IPS DF 19.7 (cell line): ENCODE results near the gene REG3G.

Source experiments
- DNase-seq: peaks from one replicate; pipeline ENCODE4 v3.0.0-alpha.2; 2013; ENCODE audit warnings: low read depth, low spot score

The REG3G gene

DNA sequence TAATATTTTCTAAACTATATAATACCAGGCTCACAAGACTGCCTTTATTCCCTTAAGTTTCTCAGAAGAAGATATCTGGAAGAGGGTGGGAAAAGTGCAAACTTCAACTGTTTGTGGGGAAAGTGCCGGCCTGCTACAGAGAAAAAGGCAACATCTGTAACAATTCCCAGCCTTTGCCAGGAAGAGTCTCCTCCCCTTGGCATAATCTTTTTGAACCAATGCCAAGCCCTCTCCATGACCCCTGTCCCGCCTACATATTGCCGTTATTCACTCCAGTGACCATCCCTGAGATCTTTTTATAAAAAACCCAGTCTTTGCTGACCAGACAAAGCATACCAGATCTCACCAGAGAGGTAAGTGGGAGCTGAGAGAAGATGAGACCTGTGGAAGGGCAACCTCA lies at the start of gene REG3G:
Gene REG3G (plus strand): TSS at position 282 of the 400 bp plus-strand sequence. CDS start 392 bp downstream, outside the sequence.
- DNase-seq = no peak

- no peak for DNase-seq
These were observed 47.8 kb upstream of the REG3G start for GRCh38 chr2:78977661-78978145.

DNA sequence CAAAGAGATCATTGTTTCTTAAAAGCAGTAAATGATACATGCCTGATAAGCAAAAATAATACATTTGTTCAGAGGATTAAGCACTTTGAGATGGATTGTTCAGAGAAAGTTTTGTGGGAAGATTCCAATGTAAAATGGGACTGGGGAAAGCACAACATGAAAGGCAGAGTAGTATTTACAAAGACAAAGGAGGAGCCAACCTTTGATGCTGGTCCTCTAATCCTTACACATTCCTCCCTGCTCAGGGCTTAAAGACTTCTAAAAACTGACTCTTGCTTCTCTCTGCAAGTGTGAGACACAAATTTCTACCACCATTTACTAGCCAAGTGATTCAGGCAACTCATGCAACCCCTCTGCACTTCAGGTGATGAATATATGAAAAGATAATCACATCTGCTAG lies 47.2 kb upstream of the REG3G start:
- no peak for DNase-seq

DNA sequence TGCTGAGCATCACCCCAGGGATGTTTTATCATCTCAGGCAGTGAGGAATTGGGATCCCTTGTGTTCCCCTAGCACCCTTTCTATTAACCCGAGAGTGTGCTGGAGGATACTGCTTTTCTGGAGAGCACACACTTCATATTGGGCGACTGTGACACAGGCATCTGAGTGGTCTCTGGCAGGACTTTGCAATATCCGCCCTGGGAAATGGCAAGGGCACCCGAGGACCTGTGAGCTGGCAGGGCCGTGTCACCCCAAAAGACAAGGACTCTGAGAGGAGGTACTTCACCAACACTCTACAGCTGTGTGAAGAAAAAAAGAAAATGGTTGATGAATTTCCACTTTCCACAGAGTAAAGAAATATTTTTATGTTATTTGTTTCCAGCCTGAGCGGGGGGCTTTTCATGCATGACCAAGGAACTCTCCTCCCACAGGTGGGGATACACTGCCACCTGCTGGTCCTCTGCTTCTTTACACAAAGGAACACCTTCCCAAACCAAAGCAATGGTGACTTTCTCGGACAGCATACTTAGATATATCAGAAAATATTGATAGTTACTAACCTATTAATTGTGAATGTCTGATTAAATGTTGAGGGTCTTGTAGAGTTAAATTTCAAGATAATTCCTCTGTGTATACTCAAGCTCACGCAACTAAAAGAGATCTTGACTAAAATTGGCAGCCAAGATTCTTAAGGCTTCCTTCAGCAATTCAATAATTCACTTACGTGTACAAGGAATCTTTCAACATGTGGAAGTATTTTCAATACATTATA lies 45.9 kb upstream of the REG3G start:
- DNase-seq = no peak

DNA sequence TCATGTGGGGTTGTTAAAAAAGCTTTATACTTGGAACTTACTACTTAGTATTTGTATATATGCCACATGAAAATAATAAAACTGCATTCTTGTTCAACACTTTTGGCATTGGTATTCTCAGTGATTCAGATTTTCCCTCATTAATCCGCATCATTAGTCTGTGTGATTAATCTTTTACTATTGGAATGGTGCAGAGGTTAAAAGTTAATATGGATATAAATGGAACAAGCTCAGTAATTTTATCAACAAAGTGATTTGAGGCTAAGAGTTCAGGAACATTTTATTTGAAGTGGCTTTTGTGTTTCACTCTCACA lies 45.4 kb upstream of the REG3G start:
- DNase-seq = no peak

- DNase-seq = no peak
These were observed 44.6 kb upstream of the REG3G start for GRCh38 chr2:78980871-78981270.

- no peak for DNase-seq
These were observed 42.7 kb upstream of the REG3G start for GRCh38 chr2:78982638-78983330.

GRCh38 chr2:78984386-78984785 lies 41.1 kb upstream of the REG3G start:
- no peak for DNase-seq

DNA sequence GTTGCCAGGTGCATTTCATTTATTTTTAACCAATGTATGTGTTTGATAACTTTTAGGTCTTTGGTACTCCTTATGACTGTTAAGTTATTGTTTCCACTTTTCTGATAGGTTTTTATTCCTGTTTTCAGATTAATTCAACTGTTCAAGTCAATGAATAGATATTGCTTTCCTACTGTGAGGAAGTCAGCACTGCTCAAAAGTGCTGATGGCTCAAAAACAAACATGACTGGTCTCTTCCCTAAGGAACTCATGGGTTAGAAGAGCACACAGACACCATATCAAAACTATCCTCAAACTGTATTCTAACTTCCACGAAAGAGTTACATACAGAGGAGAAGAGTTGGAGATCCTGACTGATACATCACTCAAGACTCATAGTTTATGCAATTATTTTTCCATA lies 39.9 kb upstream of the REG3G start:
- DNase-seq = no peak

DNA sequence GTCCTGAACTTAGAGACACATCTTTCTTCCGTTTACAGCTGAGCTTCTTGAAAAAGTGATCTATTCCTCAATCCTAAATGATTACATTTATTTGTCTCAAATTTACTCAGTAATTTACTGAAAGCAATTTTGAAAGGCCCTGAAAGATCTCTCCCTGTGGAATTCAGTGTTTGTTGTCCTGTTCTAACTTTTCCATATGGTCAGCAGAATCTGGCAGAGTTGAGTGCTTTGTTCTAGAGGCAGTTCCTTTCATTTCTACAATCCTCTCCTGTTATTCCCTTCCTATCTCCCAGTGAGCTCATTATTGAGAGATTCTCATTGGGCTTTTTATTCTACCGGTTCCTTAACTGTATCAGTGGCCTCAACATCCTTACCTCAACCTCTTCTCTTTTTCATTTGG lies 36.5 kb upstream of the REG3G start:
- DNase-seq = no peak

GRCh38 chr2:78992451-78992806 lies 33.1 kb upstream of the REG3G start:
- no peak for DNase-seq

DNA sequence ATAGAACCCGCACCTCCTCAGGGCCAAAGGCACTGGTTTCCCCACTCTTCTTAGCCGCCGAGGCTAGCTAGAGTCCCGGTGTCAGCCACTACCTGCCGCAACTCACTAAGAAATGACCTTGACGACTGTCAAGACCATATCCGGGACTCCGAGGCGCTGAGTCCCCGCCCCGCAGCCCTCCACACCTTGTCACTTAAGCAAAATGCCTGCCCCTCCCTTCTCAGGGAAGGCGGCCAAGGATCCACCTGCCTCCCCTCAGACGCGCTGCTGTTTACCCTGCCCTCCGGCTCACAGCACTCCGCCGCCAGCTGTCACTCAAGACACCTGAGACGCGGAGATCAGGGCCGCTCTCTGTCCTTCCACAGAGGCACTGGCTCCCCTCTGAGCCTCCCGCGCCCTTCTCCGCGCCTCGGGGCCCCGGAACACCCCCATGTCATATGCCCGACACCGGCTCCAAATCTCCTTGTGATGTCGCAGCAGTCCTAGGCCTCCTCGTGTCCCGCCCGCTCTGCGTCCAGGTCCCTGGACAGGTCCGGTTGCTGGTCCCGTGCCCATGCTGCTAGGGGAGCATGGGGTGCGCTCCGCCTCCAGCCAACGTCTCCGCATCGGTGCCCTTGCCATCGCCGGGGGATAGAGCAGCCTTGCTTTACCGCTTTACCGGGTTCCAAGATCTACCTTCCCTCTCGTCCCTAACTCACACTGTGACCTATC lies 32.5 kb upstream of the REG3G start:
- DNase-seq = no peak

- DNase-seq = no peak
These were observed 31.9 kb upstream of the REG3G start for GRCh38 chr2:78993518-78994148.

DNA sequence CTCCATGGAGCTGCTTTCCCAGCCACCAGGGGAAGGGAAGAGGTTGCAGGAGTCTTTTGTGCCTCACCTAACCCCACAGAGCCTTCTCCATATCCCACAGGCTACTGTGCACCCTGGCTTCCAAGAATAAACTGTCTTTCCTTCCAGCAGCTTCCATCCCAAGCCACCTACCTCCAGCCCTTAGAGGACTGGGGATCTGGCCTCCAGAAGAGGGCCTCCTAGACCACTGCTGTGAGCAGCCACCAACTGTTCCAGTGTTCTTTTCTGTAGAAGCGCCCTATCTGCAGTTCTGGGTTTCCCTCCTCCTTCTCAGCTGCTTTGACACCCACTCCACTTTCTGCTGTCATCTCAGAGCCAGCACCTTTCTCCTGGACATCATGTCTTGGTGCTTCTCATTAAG lies 30.7 kb upstream of the REG3G start:
- no peak for DNase-seq

GRCh38 chr2:78999406-78999805 lies 26.1 kb upstream of the REG3G start:
- DNase-seq = no peak

- DNase-seq = no peak
These were observed 25.4 kb upstream of the REG3G start for GRCh38 chr2:79000008-79000576.

DNA sequence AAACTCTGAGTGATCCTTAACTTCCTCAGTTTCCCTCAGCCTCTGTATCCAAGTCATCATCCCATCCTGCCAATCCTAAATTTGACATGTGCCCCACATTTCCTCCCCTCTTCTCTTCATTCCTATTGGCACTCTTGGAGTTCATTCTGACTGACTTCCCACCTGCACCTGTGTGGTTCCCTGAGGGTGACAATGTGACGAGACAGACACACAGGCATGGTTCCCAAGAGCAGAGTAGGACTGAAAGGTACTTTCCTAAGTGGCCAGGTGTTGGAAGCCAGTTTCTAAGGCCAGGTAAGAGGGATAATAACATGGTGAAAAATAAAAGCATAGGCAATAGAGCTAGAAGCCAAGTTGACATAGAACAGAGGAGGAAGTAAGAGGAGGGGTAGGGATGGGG lies 24.2 kb upstream of the REG3G start:
- DNase-seq = no peak

DNA sequence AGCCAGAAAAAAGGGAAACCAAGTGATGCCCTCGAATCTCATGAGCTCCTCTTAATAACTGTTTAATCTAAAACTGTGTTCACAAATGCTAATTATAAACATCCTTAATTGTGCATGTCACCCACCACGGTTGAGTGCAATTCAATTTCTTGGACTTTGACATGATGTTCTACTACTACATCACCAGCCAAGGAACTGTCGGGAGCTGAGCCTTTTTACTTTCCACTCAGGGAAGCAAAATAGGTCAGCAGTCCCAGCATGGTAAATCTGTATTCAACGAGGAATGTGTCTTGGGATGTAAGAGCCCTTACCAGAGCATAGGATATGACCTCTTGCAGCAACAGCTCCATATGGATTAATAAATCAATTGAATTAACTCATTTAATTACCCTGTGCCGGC lies 20.8 kb upstream of the REG3G start:
- no peak for DNase-seq

DNA sequence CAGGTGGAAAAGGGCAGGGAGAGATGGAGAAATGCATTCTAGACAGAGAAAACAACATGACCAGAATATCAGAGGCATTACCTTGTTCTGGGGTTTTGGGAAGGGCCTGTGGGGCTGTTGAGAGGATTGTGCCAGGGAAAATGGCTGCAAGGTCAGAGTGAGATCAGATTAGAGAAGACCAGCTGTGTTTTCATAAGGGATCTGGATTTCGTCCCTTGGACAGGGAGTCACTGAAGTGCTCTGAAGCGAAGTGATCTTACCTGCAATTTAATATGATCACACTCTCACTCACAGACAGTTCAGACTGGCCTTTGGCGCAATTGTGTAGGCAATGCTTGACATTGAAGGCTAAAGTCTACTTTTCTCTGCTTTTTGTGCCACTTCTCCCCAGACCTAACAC lies 20.3 kb upstream of the REG3G start:
- DNase-seq = no peak

DNA sequence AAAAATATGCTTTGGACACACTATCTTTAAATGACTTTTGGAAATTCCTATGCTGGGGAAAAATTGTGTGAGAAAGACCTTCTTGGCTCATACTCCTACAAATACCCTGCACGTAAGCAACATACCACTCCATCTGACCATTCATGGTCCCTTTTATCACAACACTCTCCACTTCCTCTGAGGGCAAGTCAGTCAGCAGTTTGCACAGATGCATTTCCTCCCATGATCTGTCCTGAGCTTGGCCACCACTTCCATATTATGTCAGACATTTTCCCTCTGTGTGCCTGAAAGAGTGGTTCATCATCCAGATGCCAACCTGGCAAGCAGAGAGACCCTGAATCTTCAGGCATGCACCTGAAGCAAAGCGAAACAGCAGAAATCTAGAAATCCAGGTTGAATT lies 16.1 kb upstream of the REG3G start:
- no peak for DNase-seq

DNA sequence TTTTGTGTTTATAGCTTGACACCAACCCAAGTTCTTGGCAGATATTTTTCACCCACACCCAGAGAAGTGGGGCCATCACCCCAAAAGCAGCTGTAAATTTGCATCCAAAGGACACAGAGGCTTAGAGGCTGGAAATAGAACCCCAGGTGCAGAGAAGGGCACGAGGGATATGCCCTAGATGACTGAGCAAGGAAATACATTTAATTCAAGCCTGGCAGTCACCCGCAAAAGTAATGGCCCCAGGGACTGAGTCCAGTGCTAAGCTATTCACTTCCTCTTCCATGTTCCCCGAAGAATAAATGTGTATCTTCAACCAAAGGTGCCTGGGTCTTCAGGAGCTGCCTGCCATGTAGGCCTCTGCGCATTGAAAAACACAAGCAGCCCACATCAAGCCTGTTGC lies 14.0 kb upstream of the REG3G start:
- no peak for DNase-seq

- no peak for DNase-seq
These were observed 11.9 kb upstream of the REG3G start for GRCh38 chr2:79013629-79014028.
